HepG2 (cell line): ENCODE data around the gene LGALS7B. TPM values are rescaled to one million over a fixed set of nuclear protein-coding genes. Genes with fewer than 3 reads are reported as not detected.

Source experiments
- CHD2 ChIP-seq: IDR thresholded peaks from 2 replicates; pipeline ENCODE4 v1.6.1; 2011; ENCODE audit warnings: low read depth, low read length, improper control_type of control experiment
- EED ChIP-seq: sonication (generic); formaldehyde crosslinking; IDR thresholded peaks from 2 replicates; pipeline ENCODE4 v1.5.0; 2020; ENCODE audit warnings: mild to moderate bottlenecking, missing genetic modification reagents
- EZH2 ChIP-seq: conservative IDR thresholded peaks from 2 replicates; pipeline ENCODE4 v1.6.1; 2012; ENCODE audit warnings: mild to moderate bottlenecking, low read depth, low read length, moderate library complexity
- GFI1 ChIP-seq: sonication (generic); formaldehyde crosslinking; IDR thresholded peaks from 2 replicates; pipeline ENCODE4 v1.5.0; 2020; ENCODE audit warnings: missing genetic modification reagents, mild to moderate bottlenecking, borderline replicate concordance
- ISL2 ChIP-seq: sonication (generic); formaldehyde crosslinking; IDR thresholded peaks from 2 replicates; pipeline ENCODE4 v1.5.0; 2020; ENCODE audit warnings: missing genetic modification reagents
- ISX ChIP-seq: sonication (generic); formaldehyde crosslinking; conservative IDR thresholded peaks from 2 replicates; pipeline ENCODE4 v1.5.0; 2020; ENCODE audit warnings: missing genetic modification reagents
- NCOR1 ChIP-seq: fragments of 200-600 bp; sonication (generic); IDR thresholded peaks from 2 replicates; pipeline ENCODE4 v1.7.0; 2017; ENCODE audit warnings: antibody characterized with exemption, low read length, borderline replicate concordance
- NFRKB ChIP-seq: fragments of 450-650 bp; IDR thresholded peaks from 2 replicates; pipeline ENCODE4 v1.6.1; 2017
- NR2F2 ChIP-seq: IDR thresholded peaks from 2 replicates; pipeline ENCODE4 v1.6.1; 2012; ENCODE audit warnings: low read depth, inconsistent platforms, borderline replicate concordance
- PCBP2 ChIP-seq: fragments of 200-400 bp; formaldehyde crosslinking; optimal IDR thresholded peaks from 2 replicates; pipeline ENCODE3; 2018; ENCODE audit warnings: low read length, low read depth; ENCODE audit not compliant: poor library complexity, severe bottlenecking
- RFXANK ChIP-seq: IDR thresholded peaks from 2 replicates; pipeline ENCODE4 v1.6.1; 2016
- SALL1 ChIP-seq: sonication (generic); formaldehyde crosslinking; IDR thresholded peaks from 2 replicates; pipeline ENCODE4 v1.8.0; 2022; ENCODE audit warnings: mild to moderate bottlenecking, missing genetic modification reagents
- STAG1 ChIP-seq: sonication (generic); formaldehyde crosslinking; IDR thresholded peaks from 2 replicates; pipeline ENCODE4 v1.4.0; 2020; ENCODE audit warnings: missing genetic modification reagents
- TBL1XR1 ChIP-seq: fragments of 150-350 bp; IDR thresholded peaks from 2 replicates; pipeline ENCODE4 v1.6.1; 2014; ENCODE audit warnings: borderline replicate concordance, low read length; ENCODE audit not compliant: partially characterized antibody
- TCF12 ChIP-seq, 2 experiments: fragments of 450-650 bp in 1 of 2; sonication (generic) in 1 of 2; formaldehyde crosslinking in 1 of 2; IDR thresholded peaks; 2 replicates each; pipeline versions ENCODE4 v1.6.1 to v1.8.0; 2017 to 2022; ENCODE audit warnings: antibody characterized with exemption in 1 of 2, mild to moderate bottlenecking in 1 of 2, missing genetic modification reagents in 1 of 2, moderate library complexity in 1 of 2
- YEATS4 ChIP-seq: sonication (generic); formaldehyde crosslinking; IDR thresholded peaks from 2 replicates; pipeline ENCODE4 v1.4.0; 2020; ENCODE audit warnings: missing genetic modification reagents, borderline replicate concordance
- ZEB1 ChIP-seq: IDR thresholded peaks from 2 replicates; pipeline ENCODE4 v1.6.1; 2012; ENCODE audit warnings: mild to moderate bottlenecking, low read depth, inconsistent platforms; ENCODE audit not compliant: insufficient replicate concordance
- ZNF557 ChIP-seq: sonication (generic); formaldehyde crosslinking; IDR thresholded peaks from 2 replicates; pipeline ENCODE4 v1.4.0; 2020; ENCODE audit warnings: missing genetic modification reagents
- ZNF652 ChIP-seq: IDR thresholded peaks from 2 replicates; pipeline ENCODE4 v1.6.1; 2016; ENCODE audit warnings: low read depth, borderline replicate concordance
- ZNF709 ChIP-seq: sonication (generic); formaldehyde crosslinking; IDR thresholded peaks from 2 replicates; pipeline ENCODE4 v1.5.0; 2020; ENCODE audit warnings: mild to moderate bottlenecking, missing genetic modification reagents
- ZNF761 ChIP-seq: sonication (generic); formaldehyde crosslinking; conservative IDR thresholded peaks from 2 replicates; pipeline ENCODE4 v1.4.0; 2020; ENCODE audit warnings: mild to moderate bottlenecking, missing genetic modification reagents
- ZNF839 ChIP-seq: sonication (generic); formaldehyde crosslinking; IDR thresholded peaks from 2 replicates; pipeline ENCODE4 v1.4.0; 2020; ENCODE audit warnings: missing genetic modification reagents, mild to moderate bottlenecking, borderline replicate concordance
- polyA plus RNA-seq, 8 experiments: library from polyadenylated mRNA; depleted of rRNA in 3 of 8; stranded (reverse) in 7 of 8; unstranded in 1 of 8; fragments of >200 nt; fragmentation: Illumina TruSeq in 4 of 8; extraction: Trizol in 4 of 8; gene quantifications; 2 replicates each; pipeline versions ENCODE4 v1.2.1 to v1.2.3, GENCODE V29; 2011 to 2016; ENCODE audit warnings: low read depth in 4 of 8, missing spikeins in 1 of 8, mixed read lengths in 1 of 8; ENCODE audit not compliant: insufficient read depth in 1 of 8
- total RNA-seq, 5 experiments: library from RNA; depleted of rRNA; stranded (reverse); fragments of >200 nt; fragmentation: Illumina TruSeq; extraction: Trizol; gene quantifications; 2 replicates each; pipeline ENCODE4 v1.2.3, GENCODE V29; 2016; ENCODE audit warnings: low read depth in 1 of 5
- TF ChIP-seq, protein P1 (sequence below): sonication (generic); formaldehyde crosslinking; IDR thresholded peaks from 2 replicates; pipeline ENCODE4 v1.5.1; 2020; ENCODE audit warnings: missing genetic modification reagents, mild to moderate bottlenecking, borderline replicate concordance
- TF ChIP-seq, protein P2 (sequence below): sonication (generic); formaldehyde crosslinking; IDR thresholded peaks from 2 replicates; pipeline ENCODE4 v1.8.0; 2023; ENCODE audit warnings: mild to moderate bottlenecking, missing genetic modification reagents
- TF ChIP-seq, protein P3 (sequence below): sonication (generic); formaldehyde crosslinking; IDR thresholded peaks from 2 replicates; pipeline ENCODE4 v1.4.0; 2020; ENCODE audit warnings: missing genetic modification reagents
- TF ChIP-seq, protein P4 (sequence below): sonication (generic); formaldehyde crosslinking; IDR thresholded peaks from 2 replicates; pipeline ENCODE4 v1.5.0; 2020; ENCODE audit warnings: missing genetic modification reagents

The LGALS7B gene
- total and polyA plus RNA-seq, 2 of the 13 experiments (the other 11 are each of a cell fraction or from before 2014, with no cell fraction given), result 1.7 to 2.1 TPM

DNA sequence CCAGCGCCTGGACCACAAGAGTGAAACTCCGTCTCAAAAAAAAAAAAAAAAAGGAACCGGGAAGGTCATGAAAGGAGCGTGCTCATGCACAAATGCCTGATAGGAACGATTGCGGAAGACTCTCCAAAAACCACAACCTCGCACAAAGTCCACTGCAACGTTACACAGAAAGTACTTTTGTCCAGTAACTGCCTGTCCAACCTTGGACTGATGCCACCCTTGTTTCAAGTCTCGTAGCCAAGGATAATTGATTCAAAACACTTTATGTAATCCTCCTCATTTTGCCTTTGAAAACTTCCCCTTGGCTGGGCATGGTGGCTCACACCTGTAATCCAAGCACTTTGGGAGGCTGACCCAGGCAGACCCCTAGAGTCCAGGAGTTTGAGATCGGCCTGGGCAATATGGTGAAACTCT, 29.4 kb upstream of the LGALS7B start (continued):
- TF ChIP-seq PCBP2 (no peak), EED (CRISPR knock-in tag) (no peak), ZNF761 (CRISPR knock-in tag) (no peak), YEATS4 (CRISPR knock-in tag) (peak; percentile 61; the same call in 1 of the 2 replicates), ZNF652 (CRISPR knock-in tag) (no peak; the same call in 1 of the 2 replicates), ISX (CRISPR knock-in tag) (no peak), GFI1 (CRISPR knock-in tag) (peak; percentile 86), NFRKB (no peak), ZNF839 (CRISPR knock-in tag) (no peak), SALL1 (CRISPR knock-in tag) (peak; percentile 86), RFXANK (CRISPR knock-in tag) (no peak), ISL2 (CRISPR knock-in tag) (peak; percentile 85), NR2F2 (peak; percentile 54; the same call in 1 of the 2 replicates), ZNF557 (CRISPR knock-in tag) (no peak), ZNF709 (no peak), TBL1XR1 (peak; percentile 23), STAG1 (CRISPR knock-in tag) (peak; percentile 17; the same call in 1 of the 2 replicates), ZEB1 (peak; percentile 74), CHD2 (no peak), EZH2 (no peak), TCF12 (IDR thresholded peaks at IDR 0.05) (no peak), TCF12 (CRISPR knock-in tag; IDR thresholded peaks at IDR 0.05) (no peak; the same call in 1 of the 2 replicates), NCOR1 (peak; percentile 94)
- TF ChIP-seq, protein P1, sequence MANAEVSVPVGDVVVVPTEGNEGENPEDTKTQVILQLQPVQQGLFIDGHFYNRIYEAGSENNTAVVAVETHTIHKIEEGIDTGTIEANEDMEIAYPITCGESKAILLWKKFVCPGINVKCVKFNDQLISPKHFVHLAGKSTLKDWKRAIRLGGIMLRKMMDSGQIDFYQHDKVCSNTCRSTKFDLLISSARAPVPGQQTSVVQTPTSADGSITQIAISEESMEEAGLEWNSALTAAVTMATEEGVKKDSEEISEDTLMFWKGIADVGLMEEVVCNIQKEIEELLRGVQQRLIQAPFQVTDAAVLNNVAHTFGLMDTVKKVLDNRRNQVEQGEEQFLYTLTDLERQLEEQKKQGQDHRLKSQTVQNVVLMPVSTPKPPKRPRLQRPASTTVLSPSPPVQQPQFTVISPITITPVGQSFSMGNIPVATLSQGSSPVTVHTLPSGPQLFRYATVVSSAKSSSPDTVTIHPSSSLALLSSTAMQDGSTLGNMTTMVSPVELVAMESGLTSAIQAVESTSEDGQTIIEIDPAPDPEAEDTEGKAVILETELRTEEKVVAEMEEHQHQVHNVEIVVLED (CRISPR knock-in tag), result peak; percentile 58; the same call in 1 of the 2 replicates
- TF ChIP-seq, protein P2, sequence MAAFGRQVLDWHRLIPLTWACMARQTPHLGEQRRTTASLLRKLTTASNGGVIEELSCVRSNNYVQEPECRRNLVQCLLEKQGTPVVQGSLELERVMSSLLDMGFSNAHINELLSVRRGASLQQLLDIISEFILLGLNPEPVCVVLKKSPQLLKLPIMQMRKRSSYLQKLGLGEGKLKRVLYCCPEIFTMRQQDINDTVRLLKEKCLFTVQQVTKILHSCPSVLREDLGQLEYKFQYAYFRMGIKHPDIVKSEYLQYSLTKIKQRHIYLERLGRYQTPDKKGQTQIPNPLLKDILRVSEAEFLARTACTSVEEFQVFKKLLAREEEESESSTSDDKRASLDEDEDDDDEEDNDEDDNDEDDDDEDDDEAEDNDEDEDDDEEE, result no peak; the same call in 1 of the 2 replicates
- TF ChIP-seq, protein P3, sequence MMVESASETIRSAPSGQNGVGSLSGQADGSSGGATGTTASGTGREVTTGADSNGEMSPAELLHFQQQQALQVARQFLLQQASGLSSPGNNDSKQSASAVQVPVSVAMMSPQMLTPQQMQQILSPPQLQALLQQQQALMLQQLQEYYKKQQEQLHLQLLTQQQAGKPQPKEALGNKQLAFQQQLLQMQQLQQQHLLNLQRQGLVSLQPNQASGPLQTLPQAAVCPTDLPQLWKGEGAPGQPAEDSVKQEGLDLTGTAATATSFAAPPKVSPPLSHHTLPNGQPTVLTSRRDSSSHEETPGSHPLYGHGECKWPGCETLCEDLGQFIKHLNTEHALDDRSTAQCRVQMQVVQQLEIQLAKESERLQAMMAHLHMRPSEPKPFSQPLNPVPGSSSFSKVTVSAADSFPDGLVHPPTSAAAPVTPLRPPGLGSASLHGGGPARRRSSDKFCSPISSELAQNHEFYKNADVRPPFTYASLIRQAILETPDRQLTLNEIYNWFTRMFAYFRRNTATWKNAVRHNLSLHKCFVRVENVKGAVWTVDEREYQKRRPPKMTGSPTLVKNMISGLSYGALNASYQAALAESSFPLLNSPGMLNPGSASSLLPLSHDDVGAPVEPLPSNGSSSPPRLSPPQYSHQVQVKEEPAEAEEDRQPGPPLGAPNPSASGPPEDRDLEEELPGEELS (CRISPR knock-in tag), result peak; percentile 84
- TF ChIP-seq, protein P4, sequence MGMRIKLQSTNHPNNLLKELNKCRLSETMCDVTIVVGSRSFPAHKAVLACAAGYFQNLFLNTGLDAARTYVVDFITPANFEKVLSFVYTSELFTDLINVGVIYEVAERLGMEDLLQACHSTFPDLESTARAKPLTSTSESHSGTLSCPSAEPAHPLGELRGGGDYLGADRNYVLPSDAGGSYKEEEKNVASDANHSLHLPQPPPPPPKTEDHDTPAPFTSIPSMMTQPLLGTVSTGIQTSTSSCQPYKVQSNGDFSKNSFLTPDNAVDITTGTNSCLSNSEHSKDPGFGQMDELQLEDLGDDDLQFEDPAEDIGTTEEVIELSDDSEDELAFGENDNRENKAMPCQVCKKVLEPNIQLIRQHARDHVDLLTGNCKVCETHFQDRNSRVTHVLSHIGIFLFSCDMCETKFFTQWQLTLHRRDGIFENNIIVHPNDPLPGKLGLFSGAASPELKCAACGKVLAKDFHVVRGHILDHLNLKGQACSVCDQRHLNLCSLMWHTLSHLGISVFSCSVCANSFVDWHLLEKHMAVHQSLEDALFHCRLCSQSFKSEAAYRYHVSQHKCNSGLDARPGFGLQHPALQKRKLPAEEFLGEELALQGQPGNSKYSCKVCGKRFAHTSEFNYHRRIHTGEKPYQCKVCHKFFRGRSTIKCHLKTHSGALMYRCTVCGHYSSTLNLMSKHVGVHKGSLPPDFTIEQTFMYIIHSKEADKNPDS (CRISPR knock-in tag), result no peak
